AG04449 (cell line): ENCODE measurements around the gene CTDNEP1.

Experiments used
- CTCF ChIA-PET: fragments of 350-600 bp; formaldehyde crosslinking; extraction: SDS; loops from one replicate; lab custom pipeline; 2021; ENCODE audit warnings: antibody characterized with exemption; lab: Yijun Ruan, JAX
- POLR2A ChIA-PET: fragments of 400-600, 350-600 bp; formaldehyde crosslinking; extraction: SDS; loops from one replicate; lab custom pipeline; 2020; ENCODE audit warnings: antibody characterized with exemption, inconsistent platforms; lab: Yijun Ruan, JAX
- DNase-seq: peaks from one replicate; pipeline ENCODE4 v3.0.0-alpha.2; 2010; ENCODE audit warnings: low read depth, low spot score
- H3K4me3 ChIP-seq: 2 replicates; pipeline ENCODE4 v1.5.1; 2011; ENCODE audit warnings: low read depth, mild to moderate bottlenecking, control low read depth, low read length
- CTCF ChIP-seq: IDR thresholded peaks from one replicate; pipeline ENCODE4 v1.5.1; 2011; ENCODE audit warnings: mild to moderate bottlenecking, moderate library complexity, low read length, control low read depth, inconsistent platforms; ENCODE audit not compliant: insufficient read depth; ENCODE audit errors: missing control alignments

Gene CTDNEP1

GRCh38 chr17:7252176-7253043, 876 bp upstream of the CTDNEP1 start, which contains the start of gene ELP5:
Gene ELP5 (plus strand): TSS chr17:7252215. CDS start chr17:7252551, 336 bp downstream.
- H3K4me3 ChIP-seq: peak within 1 kb of the TSS; percentile 88
- peak; percentile 24 for TF ChIP-seq CTCF
- ChIA-PET POLR2A (interaction anchor here (1.0 to 1.2 kb wide), 2 partner anchors 10 to 13 kb away, joined by 3 to 6 read pairs; partner anchors contain the start of gene PHF23), CTCF (interaction anchor here (1.3 kb wide), 1 partner anchor 43 kb away, joined by 3 read pairs; no protein-coding TSS in a partner anchor)
- peak; percentile 60 for DNase-seq

GRCh38 chr17:7250695-7251627, 573 bp downstream of the CTDNEP1 start:
- TF ChIP-seq CTCF: no peak
- ChIA-PET CTCF (interaction anchor here (0.8 to 1.3 kb wide), 5 partner anchors 10 to 310 kb away, joined by 3 to 5 read pairs (median 3); no protein-coding TSS in a partner anchor), POLR2A (interaction anchor here (0.9 to 1.5 kb wide), 4 partner anchors 8 to 12 kb away, joined by 3 to 7 read pairs (median 5); partner anchors contain the start of genes GABARAP and PHF23)
- H3K4me3 ChIP-seq: peak overlapping the region; percentile 88
- DNase-seq: no peak

GRCh38 chr17:7249830-7250229, 1.7 kb downstream of the CTDNEP1 start:
- H3K4me3 ChIP-seq: peak overlapping the region; percentile 88
- TF ChIP-seq CTCF: no peak
- ChIA-PET CTCF (interaction anchor here (1.5 to 1.6 kb wide), 2 partner anchors 46 to 204 kb away, joined by 4 to 5 read pairs; no protein-coding TSS in a partner anchor), POLR2A (interaction anchor here (1.5 kb wide), 1 partner anchor 9 kb away, joined by 4 read pairs; no protein-coding TSS in a partner anchor)
- no peak for DNase-seq

- no peak overlapping the region for H3K4me3 ChIP-seq
- ChIA-PET POLR2A (interaction anchor here (1.5 kb wide), 1 partner anchor 8 kb away, joined by 4 read pairs; no protein-coding TSS in a partner anchor), CTCF (interaction anchor here (1.0 to 1.6 kb wide), 3 partner anchors 47 to 204 kb away, joined by 4 to 5 read pairs (median 4); partner anchors contain the start of gene KCTD11)
- DNase-seq: no peak
- TF ChIP-seq CTCF: no peak
These were observed 2.3 kb downstream of the CTDNEP1 start for GRCh38 chr17:7249214-7249613.

- H3K4me3 ChIP-seq: no peak overlapping the region
- DNase-seq: no peak
- ChIA-PET CTCF (interaction anchor here (1.0 to 1.6 kb wide), 3 partner anchors 47 to 203 kb away, joined by 4 to 5 read pairs (median 4); partner anchors contain the start of gene KCTD11), POLR2A (no interaction called here)
- TF ChIP-seq CTCF: no peak
These were observed 2.7 kb downstream of the CTDNEP1 start for GRCh38 chr17:7248796-7249195.
